ENCODE results near the gene TSPAN1.

The TSPAN1 gene

GRCh38 chr1:46187106-46187869 is 12.4 kb downstream of the TSPAN1 start:
- no peak for DNase-seq (ENCODE audit: low spot score)

GRCh38 chr1:46188295-46189030 is 13.6 kb downstream of the TSPAN1 start:
- DNase-seq (ENCODE audit: low spot score): no peak

DNA sequence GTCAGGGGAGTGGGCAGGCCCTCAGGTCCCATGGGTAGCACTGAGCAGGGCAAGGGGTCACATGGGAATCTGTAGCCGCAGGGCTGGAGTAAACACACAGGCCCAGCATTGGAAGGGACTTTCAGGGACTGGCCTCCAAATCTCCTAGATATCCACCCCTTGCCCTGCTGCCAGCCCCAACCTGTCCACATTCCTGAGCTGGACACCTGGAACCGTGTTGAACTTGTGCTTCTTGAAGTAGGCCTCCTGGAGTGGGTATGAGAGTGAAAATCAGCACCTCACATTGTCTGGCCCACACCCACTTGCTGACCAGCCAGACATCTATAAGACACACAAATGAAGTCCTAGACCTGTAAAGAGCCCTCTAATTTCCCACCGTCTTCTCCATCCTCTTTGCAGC is 15.7 kb downstream of the TSPAN1 start:
- DNase-seq (ENCODE audit: low spot score): no peak

- no peak for DNase-seq (ENCODE audit: low spot score)
Observed at GRCh38 chr1:46191033-46191701, 16.3 kb downstream of the TSPAN1 start.

GRCh38 chr1:46192171-46192570 is 17.3 kb downstream of the TSPAN1 start:
- DNase-seq (ENCODE audit: low spot score): no peak

GRCh38 chr1:46193285-46193684 is 18.4 kb downstream of the TSPAN1 start:
- DNase-seq (ENCODE audit: low spot score): no peak

DNA sequence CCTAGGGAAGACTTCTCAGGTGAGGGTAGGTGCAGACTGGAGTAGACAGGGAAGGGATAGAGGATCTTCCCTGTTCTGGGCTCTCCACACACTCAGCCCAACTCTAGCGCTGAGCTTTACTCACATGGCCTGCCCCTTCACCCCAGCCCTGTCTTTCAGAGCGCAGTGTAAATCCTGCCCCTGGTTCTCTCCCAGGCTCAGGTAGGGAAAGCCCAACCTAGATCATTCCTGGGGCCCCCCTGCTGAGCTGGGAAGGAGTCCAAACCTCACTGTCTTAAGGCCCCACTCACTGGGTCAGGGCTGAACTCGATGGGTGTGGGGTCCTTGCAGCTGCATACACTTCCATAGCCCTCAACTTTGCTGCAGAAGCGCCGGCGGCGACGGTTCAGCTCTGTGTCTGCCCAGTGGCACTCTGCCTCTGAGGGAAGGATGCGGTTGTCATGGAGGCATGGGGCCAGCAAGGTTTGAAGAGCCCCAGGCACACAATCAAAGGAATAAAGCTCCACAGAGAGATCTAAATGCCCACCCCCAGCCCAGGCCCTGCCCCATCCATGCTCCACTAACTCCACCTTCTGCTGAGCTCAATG is 19.2 kb downstream of the TSPAN1 start:
- DNase-seq (ENCODE audit: low spot score): no peak

- DNase-seq (ENCODE audit: low spot score): no peak
Observed at GRCh38 chr1:46194641-46195193, 19.8 kb downstream of the TSPAN1 start.

DNA sequence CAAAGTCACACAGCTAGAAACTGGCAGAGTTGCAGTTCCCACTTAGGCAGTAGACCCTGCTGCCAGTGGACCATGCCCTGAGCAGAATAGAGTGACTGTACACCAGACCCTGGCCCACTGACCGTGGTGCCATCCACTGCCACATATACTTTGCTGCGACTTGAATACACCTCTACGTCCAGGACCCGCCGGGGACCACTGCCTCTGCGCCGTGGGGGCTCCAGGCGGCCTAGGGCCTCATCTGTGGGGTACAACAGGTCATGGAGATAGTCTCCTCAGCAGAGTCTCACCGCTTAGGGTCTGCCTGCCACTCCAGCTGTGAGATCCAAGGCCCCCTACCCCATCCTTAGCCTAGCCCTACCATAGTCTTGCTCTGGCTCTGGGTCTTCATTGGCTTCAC is 21.7 kb downstream of the TSPAN1 start:
- no peak for DNase-seq (ENCODE audit: low spot score)

DNA sequence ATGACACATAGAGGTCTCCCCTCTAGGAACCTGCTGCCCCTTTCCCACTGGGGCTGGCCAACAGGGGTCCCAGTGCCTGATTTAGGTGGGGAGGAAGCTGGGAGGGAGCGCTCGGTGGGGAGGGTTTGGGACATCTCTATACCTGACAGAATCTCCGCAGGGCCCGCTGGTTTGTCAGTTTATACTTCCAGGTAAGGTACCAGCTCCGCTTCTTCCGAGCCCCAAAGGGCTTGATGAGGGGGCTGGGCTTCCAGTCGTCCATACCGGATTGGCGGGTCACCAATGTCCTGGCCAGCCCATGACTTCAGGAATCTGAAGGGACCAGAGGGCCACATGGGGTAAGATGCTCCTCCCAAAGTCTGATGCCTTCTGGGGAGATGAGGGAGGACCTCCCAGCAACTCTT is 22.7 kb downstream of the TSPAN1 start:
- no peak for DNase-seq (ENCODE audit: low spot score)

- peak; percentile 90 for DNase-seq (ENCODE audit: low spot score)
Observed at GRCh38 chr1:46197964-46198811, 23.3 kb downstream of the TSPAN1 start, which contains the start of gene POMGNT1. TSS of gene POMGNT1 (minus strand) at chr1:46198434. CDS start at chr1:46197821, 613 bp downstream.

DNA sequence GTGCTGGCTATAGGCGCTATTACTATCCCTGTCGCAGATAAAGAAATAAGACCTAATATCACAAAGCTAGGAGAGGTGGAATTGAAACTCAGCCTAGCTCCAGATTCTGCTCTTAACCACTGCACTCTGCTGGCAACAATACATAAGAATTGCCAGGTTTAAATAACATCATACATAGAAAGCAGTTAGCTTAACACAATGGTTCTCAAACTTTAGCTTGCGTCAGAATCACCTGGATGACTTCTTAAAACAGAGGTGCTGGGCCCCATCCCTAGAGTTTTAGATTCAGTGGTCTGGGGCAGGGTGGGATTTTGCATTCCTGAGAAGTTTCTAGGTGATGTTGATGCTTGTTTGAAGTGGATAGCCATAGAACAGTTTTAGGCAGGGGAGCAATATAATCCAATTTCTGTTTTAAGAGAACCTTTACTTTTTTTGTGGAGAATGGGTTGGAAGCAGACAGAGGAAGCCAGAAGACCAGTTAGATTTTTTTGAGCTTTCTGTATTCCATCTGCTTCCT is 24.4 kb downstream of the TSPAN1 start:
- DNase-seq (ENCODE audit: low spot score): no peak

GRCh38 chr1:46203738-46204405 is 29.0 kb downstream of the TSPAN1 start:
- no peak for DNase-seq (ENCODE audit: low spot score)

DNA sequence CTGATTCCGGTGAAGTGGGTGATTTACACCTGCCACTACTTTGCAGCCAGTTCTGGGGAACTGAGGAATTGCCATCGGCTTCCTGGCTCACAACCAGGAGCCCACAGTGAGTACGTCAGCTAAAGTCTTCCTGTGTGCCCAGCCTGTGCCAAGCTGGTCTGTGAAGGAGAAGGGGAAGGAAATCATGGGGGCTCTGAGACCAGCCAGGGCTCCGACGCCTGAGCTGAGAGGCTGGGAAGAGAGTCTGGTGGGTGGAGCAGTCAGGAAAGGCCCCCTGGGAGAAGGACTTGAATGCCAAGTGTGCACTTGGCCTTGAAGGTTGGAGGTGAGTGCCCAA is 29.5 kb downstream of the TSPAN1 start:
- no peak for DNase-seq (ENCODE audit: low spot score)

DNA sequence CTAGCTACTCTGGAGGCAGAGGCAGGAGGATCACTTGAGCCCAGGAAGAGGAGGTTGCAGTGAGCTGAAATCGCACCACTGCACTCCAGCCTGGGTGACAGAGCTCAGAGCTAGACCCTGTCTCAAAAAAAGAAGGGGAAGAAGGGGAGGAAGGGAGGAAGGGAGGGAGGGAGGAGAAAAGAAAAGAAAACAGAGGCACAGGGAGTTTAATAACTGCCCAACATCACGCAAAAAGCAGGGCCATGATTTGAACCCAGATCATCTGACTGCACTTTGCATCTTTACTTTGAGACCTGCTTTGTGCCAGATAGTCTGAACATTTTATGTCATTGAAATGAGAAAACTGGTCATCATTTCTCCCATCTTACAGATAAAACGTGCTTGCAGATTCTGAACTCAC is 30.3 kb downstream of the TSPAN1 start:
- DNase-seq (ENCODE audit: low spot score): no peak

DNA sequence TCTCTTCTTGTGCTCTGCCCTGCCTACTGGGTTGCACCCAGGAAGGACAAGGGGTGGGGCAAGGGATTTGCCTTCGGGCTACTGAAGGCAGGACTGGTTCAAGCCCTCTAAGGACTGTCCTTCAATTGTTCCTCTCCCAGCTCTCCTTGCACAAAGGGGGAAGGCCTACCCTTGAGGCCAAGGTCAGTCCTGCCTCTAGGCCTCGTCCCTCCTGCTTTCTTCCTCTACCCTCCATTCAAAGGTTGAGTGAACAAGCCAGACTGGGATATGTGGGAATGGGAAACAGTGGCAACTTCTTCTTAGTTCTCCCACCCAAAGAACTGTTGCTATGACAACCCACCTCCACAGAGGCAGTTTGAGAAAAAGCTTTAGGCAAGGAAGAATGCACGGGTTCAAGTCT is 30.9 kb downstream of the TSPAN1 start:
- no peak for DNase-seq (ENCODE audit: low spot score)

GRCh38 chr1:46206399-46206798 is 31.5 kb downstream of the TSPAN1 start:
- no peak for DNase-seq (ENCODE audit: low spot score)

- DNase-seq (ENCODE audit: low spot score): no peak
Observed at GRCh38 chr1:46210561-46210960, 35.7 kb downstream of the TSPAN1 start.

DNA sequence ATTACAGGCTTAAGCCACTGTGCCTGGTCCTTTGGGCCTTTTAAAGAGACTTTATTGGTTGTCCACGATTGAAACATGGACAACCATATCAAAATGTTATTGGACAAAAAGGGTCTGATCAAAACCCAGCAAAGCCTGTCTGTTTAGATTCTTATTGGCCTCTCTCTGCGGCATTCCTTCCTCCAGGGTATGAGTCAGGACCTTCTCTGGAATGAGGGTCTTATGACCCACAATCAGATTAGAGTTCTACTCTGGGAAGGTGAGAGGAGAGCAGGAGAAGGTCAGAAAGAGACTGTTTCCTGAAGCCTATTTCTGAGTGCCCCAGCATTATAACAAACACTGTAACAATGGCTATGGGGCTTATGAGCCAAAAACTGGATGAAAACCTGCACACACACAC is 36.2 kb downstream of the TSPAN1 start:
- DNase-seq (ENCODE audit: low spot score): no peak

- DNase-seq (ENCODE audit: low spot score): no peak
Observed at GRCh38 chr1:46215504-46215903, 40.6 kb downstream of the TSPAN1 start.

- no peak for DNase-seq (ENCODE audit: low spot score)
Observed at GRCh38 chr1:46218443-46218842, 43.6 kb downstream of the TSPAN1 start.

Data from HuH-7.5 (cell line).